ENCODE measurements around the gene ZMIZ1.

ZMIZ1 gene

GRCh38 chr10:79056361-79056735, 12.4 kb upstream of the ZMIZ1 start:
- H3K36me3 ChIP-seq, result no peaks in the 10 kb centered on the region
- no peak for TF ChIP-seq CTCF (IDR thresholded peaks at IDR 0.05; ENCODE audit: low read depth, low read length)
- H3K27ac ChIP-seq, result no peak overlapping the region
- no peak overlapping the region for H3K4me3 ChIP-seq (ENCODE audit: low read depth, low read length)
- no peaks in the 10 kb centered on the region for H3K27me3 ChIP-seq (ENCODE audit: insufficient read depth, low read depth, severe bottlenecking)
- no peak for DNase-seq
- H3K9me3 ChIP-seq (ENCODE audit: severe bottlenecking), result no peaks in the 10 kb centered on the region

- Histone ChIP-seq H3K9me3 (ENCODE audit: severe bottlenecking) (no peaks in the 10 kb centered on the region), H3K36me3 (no peaks in the 10 kb centered on the region), H3K27me3 (ENCODE audit: insufficient read depth, low read depth, severe bottlenecking) (no peaks in the 10 kb centered on the region), H3K27ac (no peak overlapping the region), H3K4me3 (ENCODE audit: low read depth, low read length) (no peak overlapping the region)
- no peak for TF ChIP-seq CTCF (IDR thresholded peaks at IDR 0.05; ENCODE audit: low read depth, low read length)
- peak; percentile 36 for DNase-seq
Observed at GRCh38 chr10:79056736-79057391, 11.9 kb upstream of the ZMIZ1 start.

- Histone ChIP-seq H3K4me3 (ENCODE audit: low read depth, low read length) (no peak overlapping the region), H3K27ac (no peak overlapping the region), H3K27me3 (ENCODE audit: insufficient read depth, low read depth, severe bottlenecking) (no peaks in the 10 kb centered on the region), H3K36me3 (no peaks in the 10 kb centered on the region), H3K9me3 (ENCODE audit: severe bottlenecking) (no peaks in the 10 kb centered on the region)
- DNase-seq, result no peak
- no peak for TF ChIP-seq CTCF (IDR thresholded peaks at IDR 0.05; ENCODE audit: low read depth, low read length)
Observed at GRCh38 chr10:79057481-79058275, 11.1 kb upstream of the ZMIZ1 start.

- no peak for DNase-seq
- Histone ChIP-seq H3K9me3 (ENCODE audit: severe bottlenecking) (no peaks in the 10 kb centered on the region), H3K4me3 (ENCODE audit: low read depth, low read length) (no peak overlapping the region), H3K27me3 (ENCODE audit: insufficient read depth, low read depth, severe bottlenecking) (no peaks in the 10 kb centered on the region), H3K36me3 (no peaks in the 10 kb centered on the region), H3K27ac (no peak overlapping the region)
- TF ChIP-seq CTCF (IDR thresholded peaks at IDR 0.05; ENCODE audit: low read depth, low read length), result no peak
Observed at GRCh38 chr10:79058899-79059841, 9.6 kb upstream of the ZMIZ1 start.

GRCh38 chr10:79059859-79060379, 8.8 kb upstream of the ZMIZ1 start:
- Histone ChIP-seq H3K4me3 (ENCODE audit: low read depth, low read length) (no peak overlapping the region), H3K27ac (no peak overlapping the region), H3K27me3 (ENCODE audit: insufficient read depth, low read depth, severe bottlenecking) (no peaks in the 10 kb centered on the region), H3K36me3 (no peaks in the 10 kb centered on the region), H3K9me3 (ENCODE audit: severe bottlenecking) (no peaks in the 10 kb centered on the region)
- DNase-seq, result no peak
- no peak for TF ChIP-seq CTCF (IDR thresholded peaks at IDR 0.05; ENCODE audit: low read depth, low read length)

All from WERI-Rb-1 (cell line).